Measurements from ENCODE around the gene CD226.

The CD226 gene

GRCh38 chr18:69819460-69819859 lies 128.2 kb downstream of the CD226 start:
- no peaks in the 10 kb centered on the region for H3K9me3 ChIP-seq (ENCODE audit: control insufficient read depth, insufficient read depth, low read depth, low read length)
- no peaks in the 10 kb centered on the region for H3K36me3 ChIP-seq (ENCODE audit: control insufficient read depth in 2 of 2, insufficient read depth in 1 of 2, low read length in 2 of 2)
- no peaks in the 10 kb centered on the region for H3K4me1 ChIP-seq (ENCODE audit: control insufficient read depth, insufficient read depth, low read length)
- no peak overlapping the region for H3K4me3 ChIP-seq (ENCODE audit: low read depth, low read length)
- TF ChIP-seq ZNF792 (tag by site-specific recombination; IDR thresholded peaks at IDR 0.05), result no peak
- no peak for TF ChIP-seq ZNF449 (tag by site-specific recombination; IDR thresholded peaks at IDR 0.05)
- no peak for TF ChIP-seq OVOL3 (tag by site-specific recombination; IDR thresholded peaks at IDR 0.05)
- no peak for TF ChIP-seq ZBTB1 (tag by site-specific recombination; IDR thresholded peaks at IDR 0.05)
- TF ChIP-seq ZNF37A (tag by site-specific recombination; IDR thresholded peaks at IDR 0.05), result no peak
- TF ChIP-seq PRDM1 (tag by site-specific recombination; IDR thresholded peaks at IDR 0.05), result no peak
- no peak for TF ChIP-seq ZBTB7A (tag by site-specific recombination; IDR thresholded peaks at IDR 0.05; ENCODE audit: low read depth)
- TF ChIP-seq ZNF274 (IDR thresholded peaks at IDR 0.05; ENCODE audit: low read length), result no peak
- TF ChIP-seq ZNF274 (tag by site-specific recombination; IDR thresholded peaks at IDR 0.05; ENCODE audit: borderline replicate concordance), result no peak
- TF ChIP-seq ZFP37 (tag by site-specific recombination; IDR thresholded peaks at IDR 0.05), result no peak
- H3K27ac ChIP-seq (ENCODE audit: extremely low read depth, low read depth, low read length), result no peak overlapping the region
- POLR2A ChIA-PET, result no interaction called here
- CTCF ChIA-PET, result interaction anchor here (0.7 kb wide), 1 partner anchor 758 kb away, joined by 3 read pairs; no protein-coding TSS in a partner anchor

GRCh38 chr18:69817335-69817940 lies 130.2 kb downstream of the CD226 start:
- CTCF ChIA-PET, result no interaction called here
- H3K4me1 ChIP-seq (ENCODE audit: control insufficient read depth, insufficient read depth, low read length), result no peaks in the 10 kb centered on the region
- no peaks in the 10 kb centered on the region for H3K36me3 ChIP-seq (ENCODE audit: control insufficient read depth in 2 of 2, insufficient read depth in 1 of 2, low read length in 2 of 2)
- H3K27ac ChIP-seq (ENCODE audit: extremely low read depth, low read depth, low read length), result no peak overlapping the region
- H3K4me3 ChIP-seq (ENCODE audit: low read depth, low read length), result no peak overlapping the region
- H3K9me3 ChIP-seq (ENCODE audit: control insufficient read depth, insufficient read depth, low read depth, low read length), result no peaks in the 10 kb centered on the region
- POLR2A ChIA-PET, result no interaction called here
- no peak for TF ChIP-seq ZNF768 (tag by site-specific recombination; IDR thresholded peaks at IDR 0.05)
- TF ChIP-seq, protein P1, sequence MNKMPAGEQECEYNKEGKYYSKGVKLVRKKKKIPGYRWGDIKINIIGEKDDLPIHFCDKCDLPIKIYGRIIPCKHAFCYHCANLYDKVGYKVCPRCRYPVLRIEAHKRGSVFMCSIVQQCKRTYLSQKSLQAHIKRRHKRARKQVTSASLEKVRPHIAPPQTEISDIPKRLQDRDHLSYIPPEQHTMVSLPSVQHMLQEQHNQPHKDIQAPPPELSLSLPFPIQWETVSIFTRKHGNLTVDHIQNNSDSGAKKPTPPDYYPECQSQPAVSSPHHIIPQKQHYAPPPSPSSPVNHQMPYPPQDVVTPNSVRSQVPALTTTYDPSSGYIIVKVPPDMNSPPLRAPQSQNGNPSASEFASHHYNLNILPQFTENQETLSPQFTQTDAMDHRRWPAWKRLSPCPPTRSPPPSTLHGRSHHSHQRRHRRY (tag by site-specific recombination; IDR thresholded peaks at IDR 0.05), result no peak
- no peak for TF ChIP-seq ZNF433 (tag by site-specific recombination; IDR thresholded peaks at IDR 0.05; ENCODE audit: low read depth)
- TF ChIP-seq, protein P2, sequence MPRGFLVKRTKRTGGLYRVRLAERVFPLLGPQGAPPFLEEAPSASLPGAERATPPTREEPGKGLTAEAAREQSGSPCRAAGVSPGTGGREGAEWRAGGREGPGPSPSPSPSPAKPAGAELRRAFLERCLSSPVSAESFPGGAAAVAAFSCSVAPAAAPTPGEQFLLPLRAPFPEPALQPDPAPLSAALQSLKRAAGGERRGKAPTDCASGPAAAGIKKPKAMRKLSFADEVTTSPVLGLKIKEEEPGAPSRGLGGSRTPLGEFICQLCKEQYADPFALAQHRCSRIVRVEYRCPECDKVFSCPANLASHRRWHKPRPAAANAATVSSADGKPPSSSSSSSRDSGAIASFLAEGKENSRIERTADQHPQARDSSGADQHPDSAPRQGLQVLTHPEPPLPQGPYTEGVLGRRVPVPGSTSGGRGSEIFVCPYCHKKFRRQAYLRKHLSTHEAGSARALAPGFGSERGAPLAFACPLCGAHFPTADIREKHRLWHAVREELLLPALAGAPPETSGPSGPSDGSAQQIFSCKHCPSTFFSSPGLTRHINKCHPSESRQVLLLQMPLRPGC (tag by site-specific recombination; IDR thresholded peaks at IDR 0.05), result no peak
- no peak for TF ChIP-seq ZBTB20 (tag by site-specific recombination; IDR thresholded peaks at IDR 0.05)
- TF ChIP-seq, protein P3, sequence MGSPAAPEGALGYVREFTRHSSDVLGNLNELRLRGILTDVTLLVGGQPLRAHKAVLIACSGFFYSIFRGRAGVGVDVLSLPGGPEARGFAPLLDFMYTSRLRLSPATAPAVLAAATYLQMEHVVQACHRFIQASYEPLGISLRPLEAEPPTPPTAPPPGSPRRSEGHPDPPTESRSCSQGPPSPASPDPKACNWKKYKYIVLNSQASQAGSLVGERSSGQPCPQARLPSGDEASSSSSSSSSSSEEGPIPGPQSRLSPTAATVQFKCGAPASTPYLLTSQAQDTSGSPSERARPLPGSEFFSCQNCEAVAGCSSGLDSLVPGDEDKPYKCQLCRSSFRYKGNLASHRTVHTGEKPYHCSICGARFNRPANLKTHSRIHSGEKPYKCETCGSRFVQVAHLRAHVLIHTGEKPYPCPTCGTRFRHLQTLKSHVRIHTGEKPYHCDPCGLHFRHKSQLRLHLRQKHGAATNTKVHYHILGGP (tag by site-specific recombination; IDR thresholded peaks at IDR 0.05), result no peak
- no peak for TF ChIP-seq ZNF510 (tag by site-specific recombination; IDR thresholded peaks at IDR 0.05; ENCODE audit: insufficient replicate concordance)
- TF ChIP-seq, protein P4, sequence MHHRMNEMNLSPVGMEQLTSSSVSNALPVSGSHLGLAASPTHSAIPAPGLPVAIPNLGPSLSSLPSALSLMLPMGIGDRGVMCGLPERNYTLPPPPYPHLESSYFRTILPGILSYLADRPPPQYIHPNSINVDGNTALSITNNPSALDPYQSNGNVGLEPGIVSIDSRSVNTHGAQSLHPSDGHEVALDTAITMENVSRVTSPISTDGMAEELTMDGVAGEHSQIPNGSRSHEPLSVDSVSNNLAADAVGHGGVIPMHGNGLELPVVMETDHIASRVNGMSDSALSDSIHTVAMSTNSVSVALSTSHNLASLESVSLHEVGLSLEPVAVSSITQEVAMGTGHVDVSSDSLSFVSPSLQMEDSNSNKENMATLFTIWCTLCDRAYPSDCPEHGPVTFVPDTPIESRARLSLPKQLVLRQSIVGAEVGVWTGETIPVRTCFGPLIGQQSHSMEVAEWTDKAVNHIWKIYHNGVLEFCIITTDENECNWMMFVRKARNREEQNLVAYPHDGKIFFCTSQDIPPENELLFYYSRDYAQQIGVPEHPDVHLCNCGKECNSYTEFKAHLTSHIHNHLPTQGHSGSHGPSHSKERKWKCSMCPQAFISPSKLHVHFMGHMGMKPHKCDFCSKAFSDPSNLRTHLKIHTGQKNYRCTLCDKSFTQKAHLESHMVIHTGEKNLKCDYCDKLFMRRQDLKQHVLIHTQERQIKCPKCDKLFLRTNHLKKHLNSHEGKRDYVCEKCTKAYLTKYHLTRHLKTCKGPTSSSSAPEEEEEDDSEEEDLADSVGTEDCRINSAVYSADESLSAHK (tag by site-specific recombination; IDR thresholded peaks at IDR 0.05), result no peak
- no peak for TF ChIP-seq SP7 (tag by site-specific recombination; IDR thresholded peaks at IDR 0.05)
- TF ChIP-seq, protein P5, sequence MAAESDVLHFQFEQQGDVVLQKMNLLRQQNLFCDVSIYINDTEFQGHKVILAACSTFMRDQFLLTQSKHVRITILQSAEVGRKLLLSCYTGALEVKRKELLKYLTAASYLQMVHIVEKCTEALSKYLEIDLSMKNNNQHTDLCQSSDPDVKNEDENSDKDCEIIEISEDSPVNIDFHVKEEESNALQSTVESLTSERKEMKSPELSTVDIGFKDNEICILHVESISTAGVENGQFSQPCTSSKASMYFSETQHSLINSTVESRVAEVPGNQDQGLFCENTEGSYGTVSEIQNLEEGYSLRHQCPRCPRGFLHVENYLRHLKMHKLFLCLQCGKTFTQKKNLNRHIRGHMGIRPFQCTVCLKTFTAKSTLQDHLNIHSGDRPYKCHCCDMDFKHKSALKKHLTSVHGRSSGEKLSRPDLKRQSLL (tag by site-specific recombination; IDR thresholded peaks at IDR 0.05), result no peak
- TF ChIP-seq, protein P6, sequence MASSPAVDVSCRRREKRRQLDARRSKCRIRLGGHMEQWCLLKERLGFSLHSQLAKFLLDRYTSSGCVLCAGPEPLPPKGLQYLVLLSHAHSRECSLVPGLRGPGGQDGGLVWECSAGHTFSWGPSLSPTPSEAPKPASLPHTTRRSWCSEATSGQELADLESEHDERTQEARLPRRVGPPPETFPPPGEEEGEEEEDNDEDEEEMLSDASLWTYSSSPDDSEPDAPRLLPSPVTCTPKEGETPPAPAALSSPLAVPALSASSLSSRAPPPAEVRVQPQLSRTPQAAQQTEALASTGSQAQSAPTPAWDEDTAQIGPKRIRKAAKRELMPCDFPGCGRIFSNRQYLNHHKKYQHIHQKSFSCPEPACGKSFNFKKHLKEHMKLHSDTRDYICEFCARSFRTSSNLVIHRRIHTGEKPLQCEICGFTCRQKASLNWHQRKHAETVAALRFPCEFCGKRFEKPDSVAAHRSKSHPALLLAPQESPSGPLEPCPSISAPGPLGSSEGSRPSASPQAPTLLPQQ (tag by site-specific recombination; IDR thresholded peaks at IDR 0.05), result no peak
- TF ChIP-seq ZNF654 (tag by site-specific recombination; IDR thresholded peaks at IDR 0.05; ENCODE audit: low read depth), result no peak
- no peak for TF ChIP-seq ZNF146 (tag by site-specific recombination; IDR thresholded peaks at IDR 0.05)
- TF ChIP-seq ZNF514 (tag by site-specific recombination; IDR thresholded peaks at IDR 0.05), result no peak
- TF ChIP-seq HOXD13 (CRISPR knock-in tag; IDR thresholded peaks at IDR 0.05; ENCODE audit: borderline replicate concordance), result no peak

Measured in HEK293 (cell line).